Femur (tissue), 1 donor: ENCODE data around the gene TDRKH.
"Not testable (repeated sequence)": the region's sequence is repeated elsewhere in the genome, so short reads cannot be mapped to it uniquely, and the experiment has no call there.

Experiments
- DNase-seq: peaks from one replicate; pipeline ENCODE4 v3.0.0-alpha.2; 2017

The TDRKH gene

DNA sequence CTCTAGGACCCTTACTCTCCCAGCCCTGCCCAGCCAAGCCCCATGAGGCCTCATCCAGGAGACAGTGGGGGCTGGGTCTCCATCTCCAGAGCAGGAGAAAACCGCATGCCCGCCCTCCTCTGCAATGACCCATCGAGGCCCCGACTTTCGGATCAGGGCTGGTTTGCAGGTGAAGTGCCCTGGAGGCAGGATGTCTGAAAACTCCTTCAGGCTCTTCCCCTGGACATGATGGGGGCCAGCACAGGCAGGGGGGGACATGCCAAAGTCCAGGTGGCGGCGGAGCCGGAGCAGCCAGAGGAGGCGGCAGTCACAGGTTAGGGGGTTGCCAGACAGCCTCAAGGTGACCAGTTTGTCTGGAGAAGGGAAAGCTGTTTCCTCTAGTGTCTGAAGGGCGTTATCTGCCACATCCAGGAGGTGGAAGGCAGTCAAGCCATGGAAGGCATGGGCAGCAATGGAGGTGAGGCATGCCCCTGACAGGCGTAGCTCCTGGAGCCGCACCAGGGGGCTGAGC, 11.1 kb upstream of the TDRKH start:
- no peak for DNase-seq

DNA sequence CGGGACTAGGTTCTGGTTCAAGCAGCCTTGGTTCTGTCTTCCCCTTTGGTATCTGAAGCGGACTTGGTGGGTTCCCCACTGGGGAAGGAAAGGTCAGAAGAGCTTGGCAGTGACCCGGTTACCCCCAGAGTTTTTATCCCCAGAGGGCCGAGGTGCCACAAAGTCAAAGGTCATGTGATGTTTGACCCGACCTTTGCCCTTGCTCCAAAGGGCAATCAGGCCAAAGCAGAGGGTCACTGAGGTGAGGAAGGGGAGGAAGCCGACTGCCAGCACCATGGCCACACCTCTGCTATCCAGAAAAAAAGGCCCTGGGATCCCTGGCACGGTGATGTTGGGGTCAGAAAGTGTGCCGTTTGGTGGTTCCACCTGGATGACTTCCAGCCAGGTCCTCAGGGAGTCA, 10.5 kb upstream of the TDRKH start:
- no peak for DNase-seq

DNA sequence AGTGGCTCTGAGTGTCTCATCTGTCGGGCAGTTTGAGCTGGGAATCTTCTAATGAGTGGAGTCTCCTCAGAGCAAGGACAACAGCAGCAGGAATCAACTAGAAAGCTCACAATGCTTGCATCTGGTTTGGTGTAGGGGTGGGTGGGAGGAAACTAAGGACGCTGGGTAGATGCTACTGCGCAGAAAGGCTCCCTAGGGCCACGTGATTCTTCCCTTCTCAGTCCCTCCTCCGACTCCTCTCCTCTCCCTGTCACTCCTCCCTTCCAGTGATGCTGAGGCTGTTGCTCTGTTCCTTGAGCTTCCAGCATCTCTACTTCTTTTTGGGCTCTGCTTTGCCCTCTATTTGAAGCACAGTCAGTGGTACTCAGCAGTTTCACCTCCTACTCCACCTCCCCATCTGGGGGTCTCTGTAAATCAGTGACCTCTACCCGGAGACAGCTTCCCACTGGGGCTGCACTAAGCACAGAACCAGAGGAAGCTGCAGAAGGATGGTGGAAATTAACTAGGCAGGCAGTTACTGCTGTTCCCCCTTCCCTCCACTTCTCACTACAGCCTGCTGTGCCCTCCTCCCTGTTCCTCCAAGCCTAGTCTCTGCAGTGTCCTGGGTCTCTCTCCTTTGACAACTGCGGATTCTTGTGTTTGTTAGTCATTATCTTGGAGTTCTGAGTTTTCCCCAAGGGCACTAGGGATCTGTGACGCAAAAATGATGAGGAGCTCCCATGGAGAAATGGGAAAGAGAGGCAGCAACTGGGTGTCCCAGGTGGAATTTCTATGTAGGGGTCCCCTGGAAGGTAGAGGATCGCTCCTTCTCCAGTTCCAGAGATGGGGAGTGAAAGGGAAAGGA, 9.1 kb upstream of the TDRKH start:
- no peak for DNase-seq

DNA sequence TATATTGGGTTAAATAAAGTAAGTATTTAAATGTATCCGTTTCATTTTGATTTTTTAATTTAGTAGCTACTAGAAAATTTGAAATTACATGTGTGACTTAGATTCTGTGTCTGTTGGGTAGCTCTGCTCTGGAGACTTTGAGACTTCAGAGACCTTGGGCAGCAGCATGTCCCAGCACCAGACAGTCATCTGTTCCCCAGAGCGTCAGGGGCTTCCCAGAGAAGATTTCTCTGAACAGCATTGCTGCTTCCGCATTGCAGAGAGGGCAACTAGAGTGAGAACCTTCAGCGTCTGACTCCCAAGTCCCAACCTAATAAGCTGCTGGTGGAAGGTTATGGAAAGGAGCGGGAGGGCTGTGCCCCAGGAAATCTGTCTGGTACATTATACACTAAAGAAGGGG, 8.3 kb upstream of the TDRKH start:
- DNase-seq, result no peak

DNA sequence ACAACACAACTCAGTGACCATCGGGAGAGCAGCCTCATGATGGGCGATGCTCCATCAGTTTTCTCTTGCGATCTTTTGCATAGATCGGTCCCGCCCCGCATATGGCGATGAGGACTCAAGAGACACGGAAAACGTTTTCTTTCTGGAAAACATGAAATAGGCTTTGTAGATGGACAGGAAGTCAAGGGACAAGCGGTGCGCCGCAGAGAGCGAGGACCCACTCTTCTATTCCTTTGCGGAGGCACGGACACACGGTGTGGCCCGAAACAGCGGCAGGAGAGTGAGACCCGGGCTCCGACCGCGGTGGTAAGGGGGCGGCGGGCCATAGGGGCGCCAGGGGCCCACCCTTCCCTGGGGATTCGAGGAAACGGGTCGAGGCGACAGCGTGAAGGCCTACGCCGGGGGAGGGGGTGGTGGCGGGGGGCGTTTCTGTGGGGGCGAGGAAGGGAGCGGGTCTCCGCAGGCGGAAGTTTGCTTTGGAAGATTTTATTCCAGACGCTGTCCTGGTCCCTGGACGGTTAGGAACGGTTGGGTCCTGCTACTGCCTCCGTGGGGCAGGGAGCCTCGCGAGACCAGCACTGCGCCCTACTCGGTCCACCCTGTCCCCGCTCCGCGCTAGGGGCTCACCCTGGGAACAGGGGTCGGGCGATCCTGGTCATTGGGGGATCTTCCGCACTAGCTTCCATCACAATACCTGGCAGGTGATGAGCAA, 796 bp upstream of the TDRKH start:
- DNase-seq, result no peak

DNA sequence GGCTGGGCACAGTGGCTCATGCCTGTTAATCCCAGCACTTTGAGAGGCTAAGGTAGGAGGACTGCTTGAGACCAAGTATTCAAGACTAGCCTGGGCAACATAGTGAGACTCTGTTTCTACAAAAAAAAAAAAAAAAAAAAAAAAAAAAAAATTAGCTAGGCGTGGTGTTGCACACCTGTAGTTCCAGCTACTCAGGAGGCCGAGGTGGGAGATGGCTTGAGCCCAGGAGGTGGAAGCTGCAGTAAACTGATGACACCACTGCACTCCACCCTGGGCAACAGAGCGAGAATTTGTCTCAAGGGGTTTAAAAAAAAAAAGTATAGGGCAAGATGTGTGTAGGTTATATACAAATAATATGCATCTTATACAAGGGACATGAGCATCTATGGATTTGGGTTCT, 2.6 kb downstream of the TDRKH start:
- no peak for DNase-seq

DNA sequence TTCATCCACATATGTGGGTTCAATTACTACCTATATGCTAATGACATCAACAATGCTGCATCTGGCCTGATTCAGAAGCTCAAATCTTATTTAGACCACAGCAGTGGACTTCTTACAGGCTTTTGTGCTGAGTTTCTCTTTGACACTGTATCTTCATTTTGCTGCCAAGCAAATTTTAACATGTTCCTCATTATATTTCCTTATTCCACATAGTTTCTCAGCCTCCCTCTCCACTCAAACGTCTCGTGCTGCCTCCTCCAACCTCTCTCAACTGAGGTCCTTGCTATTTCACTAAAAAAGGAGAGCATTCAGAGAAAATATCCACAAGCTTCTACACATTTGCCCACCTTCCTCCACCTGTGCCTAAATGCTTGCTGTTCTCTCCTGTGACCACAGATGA, 6.5 kb downstream of the TDRKH start:
- no peak for DNase-seq

DNA sequence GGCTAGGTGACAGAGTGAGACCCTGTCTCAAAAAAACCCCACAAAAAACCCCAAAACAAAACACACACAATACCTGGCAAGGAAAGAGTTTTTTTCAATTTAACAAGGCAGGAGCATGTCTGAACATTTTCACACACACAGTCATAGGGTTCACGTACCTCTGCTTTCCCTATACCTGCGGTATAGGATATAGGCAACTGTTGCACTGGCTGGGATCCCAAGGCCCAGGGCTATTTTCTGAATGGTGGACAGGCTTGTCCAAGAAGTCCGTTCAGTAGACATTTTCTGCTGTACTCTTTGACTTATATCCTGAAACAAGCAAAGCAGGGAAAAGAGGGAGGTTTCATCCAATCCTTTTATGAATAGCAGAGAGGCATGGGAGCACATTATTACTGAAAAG, 7.6 kb downstream of the TDRKH start:
- DNase-seq, result no peak

DNA sequence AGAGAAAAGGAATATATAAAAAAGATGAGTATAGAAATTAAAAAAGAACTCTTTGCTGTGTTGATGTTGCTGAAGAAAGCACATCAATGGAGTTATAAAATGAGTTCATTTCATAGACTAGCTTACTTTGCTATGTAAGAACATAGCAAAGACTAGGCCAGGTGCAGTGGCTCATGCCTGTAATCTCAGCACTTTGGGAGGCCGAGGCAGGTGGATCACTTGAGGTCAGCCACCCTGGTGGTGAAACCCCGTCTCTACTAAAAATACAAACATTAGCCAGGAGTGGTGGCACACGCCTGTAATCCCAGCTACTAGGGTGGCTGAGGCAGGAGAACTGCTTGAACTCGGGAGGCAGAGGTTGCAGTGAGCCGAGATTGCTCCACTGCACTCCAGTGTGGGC, 8.3 kb downstream of the TDRKH start:
- DNase-seq, result not testable (repeated sequence)

DNA sequence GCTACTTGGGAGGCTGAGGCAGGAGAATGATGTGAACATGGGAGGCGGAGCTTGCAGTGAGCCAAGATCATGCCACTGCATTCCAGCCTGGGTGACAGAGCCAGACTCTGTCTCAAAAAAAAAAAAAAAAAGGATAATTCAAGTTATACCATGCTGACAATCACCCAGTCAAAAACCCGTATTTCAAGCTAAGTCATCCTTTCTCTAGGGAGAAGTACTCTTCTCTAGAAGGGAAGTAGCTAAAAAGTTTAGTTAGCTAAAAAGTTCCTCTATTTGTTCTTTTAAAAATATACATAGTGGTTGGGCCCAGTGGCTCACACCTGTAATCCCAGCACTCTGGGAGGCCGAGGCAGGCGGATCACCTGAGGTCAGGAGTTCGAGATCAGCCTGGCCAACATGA, 9.6 kb downstream of the TDRKH start:
- DNase-seq, result not testable (repeated sequence)

DNA sequence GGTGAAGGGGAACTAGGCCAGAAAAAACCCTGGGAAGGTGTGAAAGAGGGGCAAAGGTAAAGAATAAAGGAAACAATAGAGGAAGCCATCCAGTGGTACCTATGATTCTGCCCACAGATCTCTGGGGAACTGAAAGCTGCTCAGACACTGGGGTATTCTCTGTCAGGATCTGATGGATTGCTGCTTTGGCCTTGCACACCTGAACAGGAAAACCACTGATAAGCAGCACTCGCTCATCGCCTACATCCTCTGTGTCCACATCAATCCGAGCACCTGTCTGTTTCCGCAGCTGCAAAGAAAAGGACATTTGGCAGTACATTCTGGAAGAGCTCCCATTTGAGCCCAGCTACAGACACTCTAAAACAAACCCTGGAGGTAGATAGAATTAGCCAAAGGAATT, 10.4 kb downstream of the TDRKH start:
- no peak for DNase-seq

DNA sequence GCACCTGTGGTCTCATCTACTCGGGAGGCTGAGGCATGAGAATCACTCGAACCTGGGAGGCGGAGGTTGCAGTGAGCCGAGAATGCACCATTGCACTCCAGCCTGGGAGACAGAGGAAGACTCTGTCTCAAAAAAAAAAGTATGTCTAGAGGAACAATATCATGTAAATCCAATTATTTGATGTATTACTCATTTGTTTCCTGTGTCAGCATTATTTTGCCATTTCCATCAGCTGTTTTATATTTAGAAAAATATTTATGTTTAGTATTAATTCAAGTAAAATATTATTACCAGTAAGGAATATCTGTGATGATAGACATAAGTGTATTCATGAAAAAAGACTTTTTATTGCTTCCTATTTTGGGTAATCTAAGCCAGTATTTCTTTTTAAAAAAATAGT, 13.0 kb downstream of the TDRKH start:
- DNase-seq, result no peak

DNA sequence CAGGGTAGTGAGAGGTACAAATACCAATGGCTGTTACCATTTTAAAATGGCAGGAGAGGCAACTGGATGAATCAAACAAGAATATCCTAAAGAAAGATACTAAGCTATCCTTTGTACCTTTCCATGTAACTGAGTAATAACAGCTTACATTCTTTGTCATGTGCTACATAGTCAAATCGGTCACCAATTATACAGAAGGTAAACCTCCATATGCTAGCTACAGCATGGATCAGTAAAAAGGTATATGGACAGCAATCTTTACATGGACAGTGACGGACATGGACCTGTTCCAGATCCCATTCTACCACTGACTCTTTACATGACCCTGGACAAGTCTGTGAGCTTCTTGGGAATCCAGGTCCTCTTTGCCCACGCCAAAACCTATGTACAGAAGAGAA, 13.6 kb downstream of the TDRKH start:
- DNase-seq, result no peak

DNA sequence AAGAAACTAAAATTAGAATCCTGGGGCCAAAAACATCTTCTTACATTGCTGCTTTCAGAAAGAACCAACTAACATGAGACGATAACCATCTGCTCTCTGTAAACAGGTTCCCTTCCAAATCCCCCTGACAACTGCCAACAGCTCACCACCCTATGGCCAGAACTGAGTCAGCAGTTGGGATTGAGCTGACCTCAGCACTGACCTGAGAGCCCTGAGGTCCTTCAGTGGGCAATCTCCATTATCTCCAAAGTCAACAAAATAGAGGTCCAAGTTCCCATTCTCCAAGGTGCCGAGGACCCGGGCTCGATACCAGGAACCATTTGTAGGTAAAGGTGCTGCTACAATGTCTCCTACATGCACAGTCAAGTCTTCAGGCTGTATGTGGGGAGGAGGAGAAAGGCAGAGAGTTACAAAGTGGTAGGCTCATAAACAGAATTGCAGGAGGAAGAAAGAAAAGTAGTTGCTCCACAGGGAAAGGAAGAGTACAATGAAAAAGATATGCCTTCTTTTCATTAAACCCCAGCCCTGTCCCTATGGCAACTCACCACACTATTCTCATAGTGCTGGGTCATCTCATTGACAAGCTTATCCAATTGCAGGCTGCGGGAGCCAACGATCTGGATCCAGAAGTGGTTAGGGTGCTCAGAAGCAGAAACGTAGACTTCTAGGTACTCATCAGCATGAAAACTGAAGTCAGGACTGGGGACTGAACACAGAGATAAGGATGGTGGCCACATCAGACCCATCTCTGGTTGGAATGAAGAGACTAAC, 14.2 kb downstream of the TDRKH start:
- DNase-seq, result no peak

DNA sequence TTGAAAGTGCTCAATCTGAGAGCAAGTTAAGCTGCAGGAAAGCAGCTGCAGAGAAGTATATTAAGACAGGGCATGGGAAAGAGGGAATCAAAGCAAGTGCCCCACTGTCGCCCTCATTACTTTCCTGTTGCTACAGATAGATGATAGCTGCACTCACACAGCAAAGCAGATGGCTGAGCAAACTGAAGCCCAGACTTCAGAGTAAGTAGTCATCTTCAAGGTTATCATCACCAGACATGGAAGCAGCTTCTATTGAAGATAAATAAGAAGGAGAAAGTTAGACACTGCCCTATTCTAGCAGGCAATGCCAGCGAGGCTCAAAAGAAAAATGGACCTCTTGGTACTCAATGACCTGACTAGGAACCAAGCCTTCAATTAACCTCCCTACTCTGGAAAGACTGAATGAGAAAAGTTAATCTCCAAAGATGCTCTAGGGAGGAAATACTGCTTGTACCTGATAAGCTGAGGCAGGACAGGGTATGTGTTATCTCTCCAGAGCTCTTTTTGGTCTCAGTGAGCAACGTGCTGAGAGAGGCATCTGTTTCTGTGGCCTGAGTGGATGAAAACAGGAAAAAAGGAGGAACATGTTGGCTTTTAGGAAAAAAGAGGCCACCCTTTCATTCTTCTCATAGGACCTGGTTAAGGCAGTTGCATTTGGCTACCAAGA, 15.9 kb downstream of the TDRKH start:
- DNase-seq, result no peak

DNA sequence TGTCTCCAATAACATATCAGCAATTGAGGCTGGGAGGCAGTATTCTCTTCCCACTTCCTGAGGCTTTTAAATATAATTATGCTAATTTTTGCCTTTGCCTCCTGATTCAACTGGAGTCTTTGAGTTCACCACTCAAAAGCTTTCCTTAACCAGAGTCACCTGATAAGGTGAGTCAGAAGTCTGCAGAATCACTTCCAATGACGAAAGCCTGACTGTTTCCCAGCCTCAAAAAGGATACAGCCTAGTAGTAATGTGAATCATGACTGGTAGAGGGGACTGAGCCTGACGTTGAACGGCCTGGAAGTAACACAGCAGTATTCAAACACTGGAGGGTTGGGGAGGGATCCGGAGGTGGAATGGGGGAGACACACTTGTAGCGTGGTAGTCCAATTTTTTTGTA, 16.6 kb downstream of the TDRKH start:
- DNase-seq, result no peak

DNA sequence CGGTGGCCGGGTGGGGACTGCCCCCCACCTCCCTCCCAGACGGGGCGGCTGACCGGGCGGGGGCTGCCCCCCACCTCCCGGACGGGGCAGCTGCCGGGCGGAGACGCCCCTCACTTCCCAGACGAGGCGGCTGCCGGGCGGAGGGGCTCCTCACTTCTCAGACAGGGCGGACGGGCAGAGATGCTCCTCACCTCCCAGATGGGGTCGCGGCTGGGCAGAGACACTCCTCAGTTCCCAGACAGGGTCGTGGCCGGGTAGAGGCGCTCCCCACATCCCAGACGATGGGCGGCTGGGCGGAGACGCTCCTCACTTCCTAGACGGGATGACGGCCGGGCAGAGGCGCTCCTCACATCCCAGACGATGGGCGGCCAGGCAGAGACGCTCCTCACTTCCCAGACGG, 21.0 kb downstream of the TDRKH start:
- not testable (repeated sequence) for DNase-seq

DNA sequence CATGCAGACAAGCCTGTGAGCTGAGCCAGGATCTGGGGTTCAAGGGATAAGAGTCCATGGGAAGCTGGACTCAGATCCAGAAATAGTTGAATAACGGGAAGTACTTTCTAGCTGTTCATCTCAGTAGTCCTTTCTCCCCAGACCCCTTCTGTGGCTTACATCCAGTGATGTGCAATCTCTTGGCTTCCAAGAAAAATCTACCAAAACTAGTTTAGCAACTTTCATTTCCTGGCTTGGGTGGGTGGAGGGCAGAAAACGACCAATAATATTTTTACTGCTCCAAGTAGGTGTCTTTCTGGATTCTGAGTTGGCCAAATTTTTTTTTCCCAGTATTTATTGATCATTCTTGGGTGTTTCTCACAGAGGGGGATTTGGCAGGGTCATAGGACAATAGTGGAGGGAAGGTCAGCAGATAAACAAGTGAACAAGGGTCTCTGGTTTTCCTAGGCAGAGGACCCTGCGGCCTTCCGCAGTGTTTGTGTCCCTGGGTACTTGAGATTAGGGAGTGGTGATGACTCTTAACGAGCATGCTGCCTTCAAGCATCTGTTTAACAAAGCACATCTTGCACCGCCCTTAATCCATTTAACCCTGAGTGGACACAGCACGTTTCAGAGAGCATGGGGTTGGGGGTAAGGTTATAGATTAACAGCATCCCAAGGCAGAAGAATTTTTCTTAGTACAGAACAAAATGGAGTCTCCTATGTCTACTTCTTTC, 21.8 kb downstream of the TDRKH start:
- not testable (repeated sequence) for DNase-seq

DNA sequence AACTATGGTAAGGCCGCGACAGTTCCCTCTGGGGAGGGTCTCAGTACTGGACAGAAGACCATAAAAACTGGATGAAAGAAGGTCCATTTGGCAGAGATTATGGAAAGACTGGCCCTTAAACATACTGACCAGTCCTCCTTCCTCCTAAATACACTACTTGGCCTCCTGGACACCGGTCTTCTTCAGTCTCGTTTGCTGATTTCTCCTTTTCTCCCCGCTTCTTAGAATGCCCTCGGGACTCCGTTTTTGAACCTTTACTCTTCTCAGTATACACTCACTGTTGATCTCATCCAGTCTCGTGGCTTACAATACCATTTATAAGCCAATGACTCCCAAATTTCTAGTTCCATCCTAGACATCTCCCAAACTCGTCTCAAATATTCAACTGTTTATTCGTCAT, 26.3 kb downstream of the TDRKH start:
- no peak for DNase-seq

DNA sequence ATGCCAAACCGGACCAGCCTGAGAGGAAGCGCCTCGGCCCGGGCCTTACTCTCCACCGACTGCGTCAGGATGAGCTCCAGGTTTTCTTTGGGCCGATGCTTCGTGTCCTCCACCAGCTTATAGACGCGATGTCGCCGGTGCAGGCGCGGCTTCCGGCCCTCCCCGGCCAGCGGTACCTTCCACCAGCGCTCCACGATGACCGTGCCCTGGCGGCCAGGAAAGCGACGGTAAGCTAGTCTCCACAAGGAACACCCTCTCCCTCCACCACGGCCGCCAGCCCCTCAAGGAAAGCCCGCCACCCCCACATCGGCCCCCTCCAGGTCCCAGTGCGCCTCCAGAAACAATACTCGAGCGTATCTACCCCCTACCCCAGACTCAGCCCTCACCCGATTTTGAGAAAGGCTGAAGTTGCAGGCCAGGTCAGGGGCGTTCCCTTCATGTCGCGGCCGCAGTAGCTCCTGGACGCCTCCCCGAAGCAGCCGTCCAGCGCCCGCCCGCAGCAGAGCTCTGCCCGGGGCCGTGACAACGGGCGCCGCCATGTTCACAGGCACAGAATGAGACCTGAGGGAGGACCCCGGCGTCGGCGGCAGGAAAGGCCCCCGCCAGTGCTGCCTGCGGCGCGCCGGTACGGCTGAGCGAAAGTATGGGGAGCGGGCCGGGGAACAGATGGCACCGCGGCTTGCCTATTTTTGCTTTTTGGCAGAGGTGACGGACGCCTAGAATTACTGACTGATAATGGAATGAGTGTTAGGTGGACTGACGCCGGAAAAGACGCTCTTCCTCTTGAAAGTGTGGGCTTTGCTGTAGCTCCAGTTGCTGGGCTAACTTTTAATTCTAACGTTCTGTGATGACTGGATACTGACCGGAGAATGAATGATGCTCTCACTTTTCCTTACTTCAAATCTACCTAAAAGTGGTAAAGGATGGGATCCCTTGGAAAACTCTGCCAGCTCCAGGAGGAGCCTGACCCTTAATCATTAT, 27.1 kb downstream of the TDRKH start, which contains the start of gene MRPL9:
Gene MRPL9 (minus strand): TSS at position 556 of the 981 bp plus-strand sequence. CDS start 17 bp downstream, at position 539.
- peak; percentile 92 for DNase-seq
